ENCODE measurements around the gene ZPBP.
A peak's percentile ranks its signal among the peaks of the same experiment; 100 is the strongest.

ZPBP gene

DNA sequence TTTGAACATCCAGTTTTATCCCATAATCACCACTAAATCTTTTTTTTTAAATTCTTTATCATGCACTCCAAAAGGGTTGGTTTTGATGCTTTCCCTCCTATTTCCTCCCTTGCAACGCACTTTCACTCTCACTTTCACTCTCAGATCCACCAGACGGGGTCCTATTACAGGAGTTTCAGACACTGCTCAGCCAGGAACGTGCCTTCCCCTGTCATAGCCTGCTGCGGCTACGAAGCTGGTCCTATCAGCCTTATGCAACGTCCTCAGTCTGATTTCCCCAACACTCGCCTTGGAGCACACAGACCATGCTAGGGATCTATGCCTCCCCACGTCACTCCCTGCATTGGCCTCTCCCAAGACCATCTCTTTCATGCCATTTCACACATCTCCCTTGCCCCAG is 23.4 kb downstream of the ZPBP start:
- H3K4me3 ChIP-seq (ENCODE audit: low read depth, low read length) = no peak overlapping the region
- POLR2A ChIA-PET = no interaction called here
- TF ChIP-seq ZSCAN23 (tag by site-specific recombination; IDR thresholded peaks at IDR 0.05) = no peak
- TF ChIP-seq, protein P1, sequence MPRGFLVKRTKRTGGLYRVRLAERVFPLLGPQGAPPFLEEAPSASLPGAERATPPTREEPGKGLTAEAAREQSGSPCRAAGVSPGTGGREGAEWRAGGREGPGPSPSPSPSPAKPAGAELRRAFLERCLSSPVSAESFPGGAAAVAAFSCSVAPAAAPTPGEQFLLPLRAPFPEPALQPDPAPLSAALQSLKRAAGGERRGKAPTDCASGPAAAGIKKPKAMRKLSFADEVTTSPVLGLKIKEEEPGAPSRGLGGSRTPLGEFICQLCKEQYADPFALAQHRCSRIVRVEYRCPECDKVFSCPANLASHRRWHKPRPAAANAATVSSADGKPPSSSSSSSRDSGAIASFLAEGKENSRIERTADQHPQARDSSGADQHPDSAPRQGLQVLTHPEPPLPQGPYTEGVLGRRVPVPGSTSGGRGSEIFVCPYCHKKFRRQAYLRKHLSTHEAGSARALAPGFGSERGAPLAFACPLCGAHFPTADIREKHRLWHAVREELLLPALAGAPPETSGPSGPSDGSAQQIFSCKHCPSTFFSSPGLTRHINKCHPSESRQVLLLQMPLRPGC (tag by site-specific recombination; IDR thresholded peaks at IDR 0.05) = no peak
- no peak for TF ChIP-seq ZNF214 (tag by site-specific recombination; IDR thresholded peaks at IDR 0.05; ENCODE audit: borderline replicate concordance)
- TF ChIP-seq ZNF266 (tag by site-specific recombination; IDR thresholded peaks at IDR 0.05; ENCODE audit: low read depth) = no peak
- no peak for TF ChIP-seq ZNF121 (tag by site-specific recombination; IDR thresholded peaks at IDR 0.05)
- no peak for TF ChIP-seq ZNF335 (tag by site-specific recombination; conservative IDR thresholded peaks at IDR 0.05)
- peak; percentile 68; the same call in 1 of the 2 replicates for TF ChIP-seq TRIM28 (IDR thresholded peaks at IDR 0.05; ENCODE audit: borderline replicate concordance, low read length)
- peak; percentile 72 for TF ChIP-seq SETDB1 (IDR thresholded peaks at IDR 0.05; ENCODE audit: insufficient read length, low read length)
- no peaks in the 10 kb centered on the region for H3K4me1 ChIP-seq (ENCODE audit: control insufficient read depth, insufficient read depth, low read length)
- H3K9me3 ChIP-seq (ENCODE audit: control insufficient read depth, insufficient read depth, low read depth, low read length) = no peaks in the 10 kb centered on the region
- no peak overlapping the region for H3K27ac ChIP-seq (ENCODE audit: extremely low read depth, low read depth, low read length)
- no peaks in the 10 kb centered on the region for H3K36me3 ChIP-seq (ENCODE audit: control insufficient read depth in 2 of 2, insufficient read depth in 1 of 2, low read length in 2 of 2)
- CTCF ChIA-PET = no interaction called here

DNA sequence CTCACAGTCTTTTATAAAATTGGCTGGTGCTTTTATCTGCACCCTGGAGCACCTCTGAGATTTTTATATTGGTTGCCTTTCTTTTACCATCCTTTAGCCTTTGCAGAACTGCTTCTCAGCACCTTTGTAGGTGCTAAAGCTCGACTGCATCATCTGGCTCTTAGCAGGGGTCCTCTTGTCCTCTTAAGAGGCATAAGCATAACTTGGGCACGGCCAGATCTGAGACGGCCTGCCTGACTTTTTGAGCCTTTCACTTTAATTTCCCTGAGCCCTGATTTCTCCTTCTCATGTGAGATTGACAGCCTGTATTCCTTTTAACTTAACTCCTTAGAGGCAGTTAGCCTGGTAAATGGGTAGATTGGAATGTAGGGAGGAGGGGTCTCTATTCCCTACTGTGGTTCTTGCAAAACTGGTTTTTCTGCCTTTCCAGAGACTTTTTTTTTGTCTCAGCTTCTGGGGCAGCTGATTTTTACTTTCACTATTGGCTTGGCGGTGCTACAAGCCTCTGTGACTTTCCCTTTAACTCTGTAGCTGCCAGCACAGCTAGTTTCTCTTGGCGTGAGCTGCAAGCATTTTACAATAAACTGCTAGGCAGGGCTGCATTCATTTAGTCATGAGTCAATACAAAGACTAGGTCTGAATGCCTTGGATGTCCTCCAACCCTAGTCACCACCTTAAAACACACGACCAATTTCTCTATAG is 24.0 kb downstream of the ZPBP start:
- no peaks in the 10 kb centered on the region for H3K9me3 ChIP-seq (ENCODE audit: control insufficient read depth, insufficient read depth, low read depth, low read length)
- H3K27ac ChIP-seq (ENCODE audit: extremely low read depth, low read depth, low read length) = no peak overlapping the region
- ChIA-PET CTCF (no interaction called here), POLR2A (no interaction called here)
- H3K4me3 ChIP-seq (ENCODE audit: low read depth, low read length) = no peak overlapping the region
- no peaks in the 10 kb centered on the region for H3K4me1 ChIP-seq (ENCODE audit: control insufficient read depth, insufficient read depth, low read length)
- no peaks in the 10 kb centered on the region for H3K36me3 ChIP-seq (ENCODE audit: control insufficient read depth in 2 of 2, insufficient read depth in 1 of 2, low read length in 2 of 2)
- TF ChIP-seq ZNF610 (tag by site-specific recombination; IDR thresholded peaks at IDR 0.05; ENCODE audit: borderline replicate concordance) (no peak), ZNF394 (tag by site-specific recombination; IDR thresholded peaks at IDR 0.05; ENCODE audit: borderline replicate concordance) (no peak), ZFP37 (tag by site-specific recombination; IDR thresholded peaks at IDR 0.05) (no peak), ZNF19 (tag by site-specific recombination; IDR thresholded peaks at IDR 0.05; ENCODE audit: low read depth) (no peak), TCF7L2 (IDR thresholded peaks at IDR 0.05; ENCODE audit: borderline replicate concordance, low read depth, low read length) (no peak), ZNF202 (tag by site-specific recombination; IDR thresholded peaks at IDR 0.05; ENCODE audit: borderline replicate concordance) (no peak), ZNF132 (tag by site-specific recombination; IDR thresholded peaks at IDR 0.05; ENCODE audit: borderline replicate concordance) (no peak), ZNF707 (tag by site-specific recombination; IDR thresholded peaks at IDR 0.05) (no peak), HOXD13 (CRISPR knock-in tag; IDR thresholded peaks at IDR 0.05; ENCODE audit: borderline replicate concordance) (no peak), ZNF521 (tag by site-specific recombination; IDR thresholded peaks at IDR 0.05) (no peak)
- TF ChIP-seq, protein P2, sequence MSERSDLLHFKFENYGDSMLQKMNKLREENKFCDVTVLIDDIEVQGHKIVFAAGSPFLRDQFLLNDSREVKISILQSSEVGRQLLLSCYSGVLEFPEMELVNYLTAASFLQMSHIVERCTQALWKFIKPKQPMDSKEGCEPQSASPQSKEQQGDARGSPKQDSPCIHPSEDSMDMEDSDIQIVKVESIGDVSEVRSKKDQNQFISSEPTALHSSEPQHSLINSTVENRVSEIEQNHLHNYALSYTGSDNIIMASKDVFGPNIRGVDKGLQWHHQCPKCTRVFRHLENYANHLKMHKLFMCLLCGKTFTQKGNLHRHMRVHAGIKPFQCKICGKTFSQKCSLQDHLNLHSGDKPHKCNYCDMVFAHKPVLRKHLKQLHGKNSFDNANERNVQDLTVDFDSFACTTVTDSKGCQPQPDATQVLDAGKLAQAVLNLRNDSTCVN (tag by site-specific recombination; optimal IDR thresholded peaks at IDR 0.05) = no peak
- TF ChIP-seq, protein P3, sequence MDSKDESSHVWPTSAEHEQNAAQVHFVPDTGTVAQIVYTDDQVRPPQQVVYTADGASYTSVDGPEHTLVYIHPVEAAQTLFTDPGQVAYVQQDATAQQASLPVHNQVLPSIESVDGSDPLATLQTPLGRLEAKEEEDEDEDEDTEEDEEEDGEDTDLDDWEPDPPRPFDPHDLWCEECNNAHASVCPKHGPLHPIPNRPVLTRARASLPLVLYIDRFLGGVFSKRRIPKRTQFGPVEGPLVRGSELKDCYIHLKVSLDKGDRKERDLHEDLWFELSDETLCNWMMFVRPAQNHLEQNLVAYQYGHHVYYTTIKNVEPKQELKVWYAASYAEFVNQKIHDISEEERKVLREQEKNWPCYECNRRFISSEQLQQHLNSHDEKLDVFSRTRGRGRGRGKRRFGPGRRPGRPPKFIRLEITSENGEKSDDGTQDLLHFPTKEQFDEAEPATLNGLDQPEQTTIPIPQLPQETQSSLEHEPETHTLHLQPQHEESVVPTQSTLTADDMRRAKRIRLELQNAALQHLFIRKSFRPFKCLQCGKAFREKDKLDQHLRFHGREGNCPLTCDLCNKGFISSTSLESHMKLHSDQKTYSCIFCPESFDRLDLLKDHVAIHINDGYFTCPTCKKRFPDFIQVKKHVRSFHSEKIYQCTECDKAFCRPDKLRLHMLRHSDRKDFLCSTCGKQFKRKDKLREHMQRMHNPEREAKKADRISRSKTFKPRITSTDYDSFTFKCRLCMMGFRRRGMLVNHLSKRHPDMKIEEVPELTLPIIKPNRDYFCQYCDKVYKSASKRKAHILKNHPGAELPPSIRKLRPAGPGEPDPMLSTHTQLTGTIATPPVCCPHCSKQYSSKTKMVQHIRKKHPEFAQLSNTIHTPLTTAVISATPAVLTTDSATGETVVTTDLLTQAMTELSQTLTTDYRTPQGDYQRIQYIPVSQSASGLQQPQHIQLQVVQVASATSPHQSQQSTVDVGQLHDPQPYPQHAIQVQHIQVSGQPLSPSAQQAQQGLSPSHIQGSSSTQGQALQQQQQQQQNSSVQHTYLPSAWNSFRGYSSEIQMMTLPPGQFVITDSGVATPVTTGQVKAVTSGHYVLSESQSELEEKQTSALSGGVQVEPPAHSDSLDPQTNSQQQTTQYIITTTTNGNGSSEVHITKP (tag by site-specific recombination; IDR thresholded peaks at IDR 0.05) = no peak
- TF ChIP-seq, protein P4, sequence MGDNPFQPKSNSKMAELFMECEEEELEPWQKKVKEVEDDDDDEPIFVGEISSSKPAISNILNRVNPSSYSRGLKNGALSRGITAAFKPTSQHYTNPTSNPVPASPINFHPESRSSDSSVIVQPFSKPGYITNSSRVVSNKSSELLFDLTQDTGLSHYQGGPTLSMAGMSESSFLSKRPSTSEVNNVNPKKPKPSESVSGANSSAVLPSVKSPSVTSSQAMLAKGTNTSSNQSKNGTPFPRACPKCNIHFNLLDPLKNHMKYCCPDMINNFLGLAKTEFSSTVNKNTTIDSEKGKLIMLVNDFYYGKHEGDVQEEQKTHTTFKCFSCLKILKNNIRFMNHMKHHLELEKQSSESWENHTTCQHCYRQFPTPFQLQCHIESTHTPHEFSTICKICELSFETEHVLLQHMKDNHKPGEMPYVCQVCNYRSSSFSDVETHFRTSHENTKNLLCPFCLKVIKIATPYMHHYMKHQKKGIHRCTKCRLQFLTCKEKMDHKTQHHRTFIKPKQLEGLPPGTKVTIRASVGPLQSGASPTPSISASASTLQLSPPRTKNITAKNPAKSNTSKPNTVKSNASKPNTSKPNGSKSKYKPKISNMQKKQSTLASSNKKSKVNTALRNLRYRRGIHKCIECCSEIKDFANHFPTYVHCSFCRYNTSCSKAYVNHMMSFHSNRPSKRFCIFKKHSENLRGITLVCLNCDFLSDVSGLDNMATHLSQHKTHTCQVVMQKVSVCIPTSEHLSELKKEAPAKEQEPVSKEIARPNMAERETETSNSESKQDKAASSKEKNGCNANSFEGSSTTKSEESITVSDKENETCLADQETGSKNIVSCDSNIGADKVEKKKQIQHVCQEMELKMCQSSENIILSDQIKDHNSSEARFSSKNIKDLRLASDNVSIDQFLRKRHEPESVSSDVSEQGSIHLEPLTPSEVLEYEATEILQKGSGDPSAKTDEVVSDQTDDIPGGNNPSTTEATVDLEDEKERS (tag by site-specific recombination; IDR thresholded peaks at IDR 0.05) = no peak
- TF ChIP-seq, protein P5, sequence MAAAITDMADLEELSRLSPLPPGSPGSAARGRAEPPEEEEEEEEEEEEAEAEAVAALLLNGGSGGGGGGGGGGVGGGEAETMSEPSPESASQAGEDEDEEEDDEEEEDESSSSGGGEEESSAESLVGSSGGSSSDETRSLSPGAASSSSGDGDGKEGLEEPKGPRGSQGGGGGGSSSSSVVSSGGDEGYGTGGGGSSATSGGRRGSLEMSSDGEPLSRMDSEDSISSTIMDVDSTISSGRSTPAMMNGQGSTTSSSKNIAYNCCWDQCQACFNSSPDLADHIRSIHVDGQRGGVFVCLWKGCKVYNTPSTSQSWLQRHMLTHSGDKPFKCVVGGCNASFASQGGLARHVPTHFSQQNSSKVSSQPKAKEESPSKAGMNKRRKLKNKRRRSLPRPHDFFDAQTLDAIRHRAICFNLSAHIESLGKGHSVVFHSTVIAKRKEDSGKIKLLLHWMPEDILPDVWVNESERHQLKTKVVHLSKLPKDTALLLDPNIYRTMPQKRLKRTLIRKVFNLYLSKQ (tag by site-specific recombination; IDR thresholded peaks at IDR 0.05; ENCODE audit: borderline replicate concordance) = no peak
- TF ChIP-seq, protein P6, sequence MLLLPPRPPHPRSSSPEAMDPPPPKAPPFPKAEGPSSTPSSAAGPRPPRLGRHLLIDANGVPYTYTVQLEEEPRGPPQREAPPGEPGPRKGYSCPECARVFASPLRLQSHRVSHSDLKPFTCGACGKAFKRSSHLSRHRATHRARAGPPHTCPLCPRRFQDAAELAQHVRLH (tag by site-specific recombination; IDR thresholded peaks at IDR 0.05) = no peak
